CD14-positive monocyte (primary cell): ENCODE measurements around the gene ZNF335. TPM values are rescaled to one million over a fixed set of nuclear protein-coding genes. Genes with fewer than 3 reads are reported as not detected.
A peak's percentile ranks its signal among the peaks of the same experiment; 100 is the strongest.

ENCODE experiments used
- DNase-seq, 3 donors: peaks; one replicate each; pipeline ENCODE4 v3.0.0-alpha.2; 2011 to 2022
- H2AFZ ChIP-seq: 2 replicates; pipeline ENCODE4 v1.6.0; 2012; ENCODE audit warnings: mild to moderate bottlenecking, low read depth, low read length, inconsistent platforms; ENCODE audit not compliant: insufficient read depth, poor library complexity, severe bottlenecking
- H3K27ac ChIP-seq, 2 donors: 1 replicate in 1 of 2; 2 replicates in 1 of 2; pipeline ENCODE4 v1.5.1; 2012 to 2013; ENCODE audit warnings: low read length in 2 of 2, control low read depth in 1 of 2, inconsistent platforms in 1 of 2, low read depth in 1 of 2, mild to moderate bottlenecking in 1 of 2
- H3K27me3 ChIP-seq, 2 donors: one replicate each; pipeline versions ENCODE4 v1.6.0 to v1.6.1; 2011 to 2013; ENCODE audit warnings: low read length in 2 of 2; ENCODE audit not compliant: control insufficient read depth in 2 of 2, insufficient read depth in 2 of 2
- H3K36me3 ChIP-seq, 2 donors: replicated peaks in 1 of 2; 1 replicate in 1 of 2; 2 replicates in 1 of 2; pipeline versions ENCODE4 v1.5.1 to v1.6.1; 2012 to 2013; ENCODE audit warnings: low read length in 2 of 2, control low read depth in 1 of 2, inconsistent platforms in 1 of 2, mild to moderate bottlenecking in 1 of 2; ENCODE audit not compliant: insufficient read depth in 2 of 2, control insufficient read depth in 1 of 2
- H3K4me1 ChIP-seq, 2 donors: 1 replicate in 1 of 2; 2 replicates in 1 of 2; pipeline versions ENCODE4 v1.5.1 to v1.6.1; 2012 to 2013; ENCODE audit warnings: low read length in 2 of 2, control low read depth in 1 of 2, inconsistent platforms in 1 of 2, mild to moderate bottlenecking in 1 of 2, moderate library complexity in 1 of 2; ENCODE audit not compliant: insufficient read depth in 2 of 2, control insufficient read depth in 1 of 2
- H3K4me2 ChIP-seq: replicated peaks from 2 replicates; pipeline ENCODE3; 2012; ENCODE audit warnings: low read length, moderate library complexity, mild to moderate bottlenecking; ENCODE audit not compliant: poor library complexity, severe bottlenecking; ENCODE audit errors: extremely low read depth
- H3K4me3 ChIP-seq, 3 experiments: fragments of 200-600 bp in 1 of 3; sonication (generic) in 1 of 3; replicated peaks in 1 of 3; 1 replicate in 2 of 3; 2 replicates in 1 of 3; pipeline ENCODE4 v1.5.1; 2011 to 2013; ENCODE audit warnings: low read length in 3 of 3, mild to moderate bottlenecking in 3 of 3, control low read depth in 2 of 3, low read depth in 2 of 3, inconsistent platforms in 1 of 3, moderate library complexity in 1 of 3
- H3K79me2 ChIP-seq: 2 replicates; pipeline ENCODE4 v1.6.0; 2012; ENCODE audit warnings: mild to moderate bottlenecking, control low read depth, inconsistent platforms, low read length, moderate library complexity; ENCODE audit not compliant: insufficient read depth
- H3K9ac ChIP-seq: 2 replicates; pipeline ENCODE4 v1.6.0; 2017; ENCODE audit warnings: low read length, mild to moderate bottlenecking; ENCODE audit not compliant: insufficient read depth, poor library complexity, severe bottlenecking
- H3K9me3 ChIP-seq, 2 donors: replicated peaks in 1 of 2; 1 replicate in 1 of 2; 2 replicates in 1 of 2; pipeline versions ENCODE4 v1.5.1 to v1.6.1; 2012 to 2013; ENCODE audit warnings: low read length in 2 of 2, control low read depth in 1 of 2; ENCODE audit not compliant: control insufficient read depth in 1 of 2, insufficient read depth in 1 of 2
- H4K20me1 ChIP-seq: 2 replicates; pipeline ENCODE4 v1.6.0; 2012; ENCODE audit warnings: mild to moderate bottlenecking, low read length, control low read depth, moderate library complexity; ENCODE audit not compliant: insufficient read depth
- H3K27ac Mint-ChIP-seq, 7 donors: one replicate each; pipeline ENCODE4 v1.8.0; 2020; ENCODE audit warnings: mild to moderate bottlenecking in 7 of 7, mixed read lengths in 7 of 7, moderate library complexity in 6 of 7, inconsistent platforms in 2 of 7
- H3K27me3 Mint-ChIP-seq, 3 donors: one replicate each; pipeline ENCODE4 v1.8.0; 2021 to 2022; ENCODE audit warnings: low read depth in 3 of 3, mild to moderate bottlenecking in 3 of 3, mixed read lengths in 3 of 3, moderate library complexity in 3 of 3, inconsistent platforms in 1 of 3
- H3K36me3 Mint-ChIP-seq, 2 donors: one replicate each; pipeline ENCODE4 v1.8.0; 2020; ENCODE audit warnings: mixed read lengths in 2 of 2, inconsistent platforms in 1 of 2, mild to moderate bottlenecking in 1 of 2
- H3K4me1 Mint-ChIP-seq: one replicate; pipeline ENCODE4 v1.8.0; 2020; ENCODE audit warnings: mild to moderate bottlenecking, mixed read lengths
- H3K4me3 Mint-ChIP-seq, 2 donors: one replicate each; pipeline ENCODE4 v1.8.0; 2020; ENCODE audit warnings: mild to moderate bottlenecking in 2 of 2, mixed read lengths in 2 of 2, moderate library complexity in 1 of 2
- H3K9me3 Mint-ChIP-seq, 7 donors: one replicate each; pipeline ENCODE4 v1.8.0; 2020 to 2022; ENCODE audit warnings: mixed read lengths in 7 of 7, mild to moderate bottlenecking in 6 of 7, moderate library complexity in 6 of 7, inconsistent platforms in 2 of 7
- WGBS: methylation state at CpG from one replicate; pipeline ENCODE4 v1.1.5; 2013; ENCODE audit warnings: missing lambda C conversion rate; ENCODE audit not compliant: insufficient coverage; 5-methylcytosine and 5-hydroxymethylcytosine counted together
- intact Hi-C, 2 donors: fragments of 100-400 bp; cut with micrococcal nuclease; formaldehyde crosslinking; loops; one replicate each; pipeline versions ENCODE4 v1.15.0 to v1.15.1; 2023
- polyA plus RNA-seq, 3 donors: library from polyadenylated mRNA; depleted of rRNA in 1 of 3; unstranded in 2 of 3; stranded (reverse) in 1 of 3; fragments of 300-500 nt in 2 of 3; fragments of >200 nt in 1 of 3; fragmentation: Illumina TruSeq in 2 of 3; gene quantifications; 1 replicate in 2 of 3; 2 replicates in 1 of 3; pipeline ENCODE4 v1.2.3, GENCODE V29; 2012 to 2021
- TF ChIP-seq, protein P1 (sequence below): fragments of 200-600 bp; IDR thresholded peaks from one replicate; pipeline ENCODE4 v1.8.0; 2022; ENCODE audit warnings: antibody characterized with exemption, mild to moderate bottlenecking

The ZNF335 gene
- polyA plus RNA-seq, 3 donors, result 2.7 to 39.6 (median 3.1) TPM

DNA sequence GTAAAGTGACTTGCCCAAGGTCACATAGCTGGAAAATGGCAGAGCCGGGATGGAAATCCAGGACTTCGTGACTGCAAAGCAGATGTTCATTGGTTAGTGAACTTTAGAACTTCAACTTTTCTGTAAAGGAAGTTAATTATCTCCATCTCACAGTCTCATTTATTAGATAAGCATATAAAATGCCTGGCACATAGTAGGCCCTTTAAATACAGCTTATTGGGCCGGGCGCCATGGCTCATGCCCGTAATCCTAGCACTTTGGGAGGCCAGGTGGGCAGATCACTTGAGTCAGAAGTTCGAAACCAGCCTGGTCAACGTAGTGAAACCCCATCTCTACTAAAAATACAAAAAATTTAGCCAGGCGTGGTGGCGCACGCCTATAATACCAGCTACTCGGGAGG lies 35.0 kb upstream of the ZNF335 start:
- Histone ChIP-seq H2AFZ (no peak overlapping the region), H3K36me3 (no peaks in the 10 kb centered on the region), H4K20me1 (no peaks in the 10 kb centered on the region), H3K4me1 (peaks cover 91 to 95% of the 10 kb centered on the region in 2 donors), H3K27me3 (peaks cover 12 to 51% of the 10 kb centered on the region in 2 donors), H3K4me3 (no peak overlapping the region), H3K9me3 (no peaks in the 10 kb centered on the region), H3K79me2 (no peaks in the 10 kb centered on the region), H3K4me2 (no peak overlapping the region), H3K9ac (no peak overlapping the region), H3K27ac (no peak overlapping the region)
- peaks cover 48 to 70% (median 63%) of the 10 kb centered on the region in 3 donors for H3K27me3 Mint-ChIP-seq
- no peak overlapping the region for H3K27ac Mint-ChIP-seq
- TF ChIP-seq, protein P1, sequence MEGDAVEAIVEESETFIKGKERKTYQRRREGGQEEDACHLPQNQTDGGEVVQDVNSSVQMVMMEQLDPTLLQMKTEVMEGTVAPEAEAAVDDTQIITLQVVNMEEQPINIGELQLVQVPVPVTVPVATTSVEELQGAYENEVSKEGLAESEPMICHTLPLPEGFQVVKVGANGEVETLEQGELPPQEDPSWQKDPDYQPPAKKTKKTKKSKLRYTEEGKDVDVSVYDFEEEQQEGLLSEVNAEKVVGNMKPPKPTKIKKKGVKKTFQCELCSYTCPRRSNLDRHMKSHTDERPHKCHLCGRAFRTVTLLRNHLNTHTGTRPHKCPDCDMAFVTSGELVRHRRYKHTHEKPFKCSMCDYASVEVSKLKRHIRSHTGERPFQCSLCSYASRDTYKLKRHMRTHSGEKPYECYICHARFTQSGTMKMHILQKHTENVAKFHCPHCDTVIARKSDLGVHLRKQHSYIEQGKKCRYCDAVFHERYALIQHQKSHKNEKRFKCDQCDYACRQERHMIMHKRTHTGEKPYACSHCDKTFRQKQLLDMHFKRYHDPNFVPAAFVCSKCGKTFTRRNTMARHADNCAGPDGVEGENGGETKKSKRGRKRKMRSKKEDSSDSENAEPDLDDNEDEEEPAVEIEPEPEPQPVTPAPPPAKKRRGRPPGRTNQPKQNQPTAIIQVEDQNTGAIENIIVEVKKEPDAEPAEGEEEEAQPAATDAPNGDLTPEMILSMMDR, result no peak
- H3K4me3 Mint-ChIP-seq, result peak overlapping the region in 1 of 2 donors; percentile 30
- intact Hi-C loops, result loop anchor here (5.0 to 10.0 kb wide), 2 partner anchors 95 to 198 kb away; partner anchors contain the start of gene PLTP (in 1 of the 2)
- H3K4me1 Mint-ChIP-seq, result peaks cover 87% of the 10 kb centered on the region
- H3K9me3 Mint-ChIP-seq, result peaks cover 5 to 20% (median 13%) of the 10 kb centered on the region in 7 donors
- 96% methylated on average over 7 of the region's 11 CpGs for WGBS
- DNase-seq, result no peak
- peaks cover 2 to 32% of the 10 kb centered on the region in 2 donors for H3K36me3 Mint-ChIP-seq

DNA sequence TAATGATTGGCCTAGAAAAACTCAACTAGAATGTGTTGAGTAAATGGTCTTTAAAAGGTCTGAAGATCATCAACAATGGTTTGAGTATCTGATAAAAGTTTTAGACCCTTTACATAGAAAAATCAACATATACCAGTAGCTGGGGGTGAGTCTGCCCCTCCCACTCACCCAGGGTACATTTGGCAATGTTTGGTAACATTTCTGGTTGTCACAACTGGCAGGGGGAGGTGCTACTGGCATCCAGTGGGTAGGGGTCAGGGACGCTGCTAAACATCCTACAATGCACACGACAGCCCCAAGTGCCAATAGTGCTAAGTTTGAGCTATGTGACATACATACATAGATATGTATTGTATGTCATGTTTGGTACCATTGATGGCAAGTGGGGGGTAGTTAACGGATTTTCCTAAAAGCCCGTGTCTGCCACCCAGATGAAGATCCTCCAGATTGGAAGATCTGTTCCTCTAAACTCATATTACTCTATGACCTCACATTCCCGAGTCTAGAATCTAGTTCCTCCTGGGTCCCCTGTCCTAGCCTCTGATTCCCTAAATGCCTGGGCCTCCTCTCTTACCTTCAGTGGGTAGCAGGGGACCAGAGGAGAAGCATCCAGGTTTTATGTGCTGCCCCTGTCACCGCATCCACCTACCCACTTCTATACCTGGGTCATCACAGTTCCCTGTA lies 34.2 kb upstream of the ZNF335 start:
- TF ChIP-seq, protein P1, result no peak
- Histone ChIP-seq H4K20me1 (no peaks in the 10 kb centered on the region), H2AFZ (no peak overlapping the region), H3K36me3 (no peaks in the 10 kb centered on the region), H3K27me3 (peaks cover 17 to 47% of the 10 kb centered on the region in 2 donors), H3K79me2 (no peaks in the 10 kb centered on the region), H3K4me1 (peaks cover 91 to 95% of the 10 kb centered on the region in 2 donors), H3K4me3 (peak overlapping the region in 1 of 3 experiments; percentile 66), H3K9me3 (no peaks in the 10 kb centered on the region), H3K27ac (peak overlapping the region in 1 of 2 donors; percentile 91), H3K4me2 (peak overlapping the region; percentile 69), H3K9ac (no peak overlapping the region)
- peak in 2 of 3 donors; percentile 55 to 60 for DNase-seq
- Mint-ChIP-seq H3K4me3 (peak overlapping the region in 1 of 2 donors; percentile 53), H3K4me1 (peaks cover 87% of the 10 kb centered on the region), H3K36me3 (peaks cover 2 to 29% of the 10 kb centered on the region in 2 donors), H3K9me3 (peaks cover 0 to 13% (median 7%) of the 10 kb centered on the region in 7 donors), H3K27me3 (peaks cover 48 to 70% (median 62%) of the 10 kb centered on the region in 3 donors), H3K27ac (peak overlapping the region in 6 of 7 donors; percentile 82 to 99 (median 96))
- intact Hi-C loops, result loop anchor here (5.0 to 10.0 kb wide), 2 partner anchors 94 to 199 kb away; partner anchors contain the start of gene PLTP (in 1 of the 2)
- WGBS, result no CpG with 5 or more reads among the region's 6 CpGs
